ENCODE data around the gene F10. TPM values are rescaled to one million over a fixed set of nuclear protein-coding genes. Genes with fewer than 3 reads are reported as not detected.

The F10 gene
- polyA plus RNA-seq, 1 of the 3 experiments (the other 2 are of a cell fraction), result 12.5 TPM

DNA sequence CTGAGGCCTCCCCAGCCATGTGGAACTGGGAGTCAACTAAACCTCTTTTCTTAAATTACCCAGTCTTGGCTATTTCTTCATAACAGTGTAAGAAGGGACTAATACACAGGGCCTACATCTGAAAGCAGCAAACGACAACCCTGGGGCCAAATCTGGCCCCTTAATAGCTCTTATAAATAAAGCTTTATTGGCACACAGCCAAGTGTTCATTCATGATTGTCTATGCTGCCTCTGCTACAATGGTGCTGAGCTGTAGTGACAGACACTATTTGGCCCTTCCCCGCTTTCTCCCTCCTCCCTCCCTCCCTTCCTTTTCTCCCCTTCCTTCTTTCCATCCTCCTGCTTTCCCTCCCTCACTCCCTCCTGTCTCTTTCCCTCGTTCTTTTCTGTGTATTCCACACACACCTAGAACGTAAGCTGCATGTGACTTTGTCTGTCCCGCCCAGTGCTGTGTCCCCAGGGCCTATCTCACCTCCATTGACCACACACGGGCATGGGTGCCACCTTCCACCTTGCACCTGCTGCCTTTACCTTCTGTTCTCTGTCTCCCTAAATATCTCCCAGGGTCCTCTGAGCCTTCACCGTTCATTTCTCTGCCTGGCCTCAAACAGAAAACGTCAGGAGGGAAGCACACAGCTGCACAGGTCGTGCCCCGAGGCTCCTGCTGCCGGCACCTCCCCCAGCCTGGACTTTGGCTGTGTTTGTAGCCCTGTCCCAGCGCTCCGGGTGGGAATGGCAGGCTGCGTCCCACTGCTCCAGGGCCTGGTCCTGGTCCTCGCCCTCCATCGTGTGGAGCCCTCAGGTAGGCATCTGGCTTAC lies 35.5 kb downstream of the F10 start, which contains the start of gene PROZ:
PROZ (plus strand) TSS at position 720 of the 819 bp plus-strand sequence; CDS start at position 733, 13 bp downstream.
- no peak within 1 kb of the TSS for H3K4me3 ChIP-seq (ENCODE audit: low read depth in 2 of 2, low read length in 1 of 2)
- peak; percentile 13; the same call in 1 of the 2 replicates for TF ChIP-seq NFIC (IDR thresholded peaks at IDR 0.05; ENCODE audit: borderline replicate concordance)
- no peak for TF ChIP-seq TAF1 (IDR thresholded peaks at IDR 0.05; ENCODE audit: borderline replicate concordance, low read depth, low read length)
- TF ChIP-seq YY1 (IDR thresholded peaks at IDR 0.05; ENCODE audit: low read depth), result no peak
- H3K9me2 ChIP-seq, result no peaks in the 10 kb centered on the region
- H3K27ac ChIP-seq (ENCODE audit: low read depth in 2 of 2, low read length in 1 of 2), result no peak within 1 kb of the TSS
- H4K20me1 ChIP-seq (ENCODE audit: insufficient read depth), result no peaks in the 10 kb centered on the region
- H3K9ac ChIP-seq, result no peak within 1 kb of the TSS
- H3K4me1 ChIP-seq (ENCODE audit: control insufficient read depth in 1 of 2, insufficient read depth in 2 of 2, low read depth in 1 of 2, low read length in 1 of 2), result peaks cover 5 to 9% of the 10 kb centered on the region in 2 experiments; a peak in 1 of 4 replicates
- no peaks in the 10 kb centered on the region for H3K9me3 ChIP-seq
- no peak for DNase-seq
- H3F3A ChIP-seq (replicated peaks; ENCODE audit: insufficient read depth), result peaks cover 13% of the 10 kb centered on the region
- H3K79me2 ChIP-seq (ENCODE audit: insufficient read depth), result no peaks in the 10 kb centered on the region
- no peaks in the 10 kb centered on the region for H3K36me3 ChIP-seq (replicated peaks in 1 of 2; ENCODE audit: control insufficient read depth in 1 of 2, insufficient read depth in 2 of 2, low read length in 1 of 2)
- ChIA-PET CTCF (no interaction called here), POLR2A (no interaction called here)
- H3K4me2 ChIP-seq, result no peak within 1 kb of the TSS
- H2AFZ ChIP-seq (ENCODE audit: low read depth), result no peak within 1 kb of the TSS
- H3K27me3 ChIP-seq (ENCODE audit: insufficient read depth), result no peaks in the 10 kb centered on the region
- WGBS (ENCODE audit: low lambda C conversion rate), result 73% methylated on average over 10 of the region's 16 CpGs

DNA sequence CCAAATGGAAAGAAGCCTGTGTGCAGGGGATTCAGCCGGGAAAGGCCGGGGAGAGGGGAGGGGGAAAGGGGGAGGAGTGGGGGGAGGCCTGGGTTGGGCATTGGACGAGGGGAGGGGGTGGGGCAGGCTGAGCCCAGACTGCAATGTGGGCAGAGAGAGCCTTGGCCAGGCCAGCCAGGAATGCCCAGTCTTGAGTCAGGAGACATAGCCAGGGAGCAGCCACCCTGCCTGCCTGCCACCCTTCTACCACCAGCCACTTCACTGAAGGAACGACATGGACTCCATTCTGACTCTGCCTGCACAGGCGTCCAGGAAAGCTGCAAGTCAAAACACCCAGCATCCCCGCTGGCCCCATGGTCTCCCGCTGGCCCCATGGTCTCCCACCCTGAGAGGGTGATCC lies 36.3 kb downstream of the F10 start:
- Histone ChIP-seq H3K4me3 (ENCODE audit: low read depth in 2 of 2, low read length in 1 of 2) (no peak overlapping the region), H3K4me1 (ENCODE audit: control insufficient read depth in 1 of 2, insufficient read depth in 2 of 2, low read depth in 1 of 2, low read length in 1 of 2) (peaks cover 0 to 4% of the 10 kb centered on the region in 2 experiments; a peak in 1 of 4 replicates), H2AFZ (ENCODE audit: low read depth) (no peak overlapping the region), H3K79me2 (ENCODE audit: insufficient read depth) (no peaks in the 10 kb centered on the region), H4K20me1 (ENCODE audit: insufficient read depth) (no peaks in the 10 kb centered on the region), H3K27me3 (ENCODE audit: insufficient read depth) (no peaks in the 10 kb centered on the region), H3K4me2 (no peak overlapping the region), H3K9me3 (no peaks in the 10 kb centered on the region), H3F3A (replicated peaks; ENCODE audit: insufficient read depth) (peaks cover 13% of the 10 kb centered on the region), H3K9ac (no peak overlapping the region), H3K27ac (ENCODE audit: low read depth in 2 of 2, low read length in 1 of 2) (no peak overlapping the region), H3K36me3 (replicated peaks in 1 of 2; ENCODE audit: control insufficient read depth in 1 of 2, insufficient read depth in 2 of 2, low read length in 1 of 2) (no peaks in the 10 kb centered on the region), H3K9me2 (no peaks in the 10 kb centered on the region)
- ChIA-PET POLR2A (no interaction called here), CTCF (no interaction called here)
- TF ChIP-seq SMC3 (IDR thresholded peaks at IDR 0.05; ENCODE audit: low read depth, low read length) (no peak), RXRA (IDR thresholded peaks at IDR 0.05; ENCODE audit: borderline replicate concordance, low read depth) (no peak), FOSL2 (IDR thresholded peaks at IDR 0.05; ENCODE audit: borderline replicate concordance, low read depth) (no peak), GATA2 (CRISPR knock-in tag; IDR thresholded peaks at IDR 0.05) (no peak), YY1 (IDR thresholded peaks at IDR 0.05; ENCODE audit: low read depth) (no peak), RFX5 (IDR thresholded peaks at IDR 0.05; ENCODE audit: low read length) (no peak), RCOR1 (IDR thresholded peaks at IDR 0.05; ENCODE audit: low read length) (no peak), IRF3 (IDR thresholded peaks at IDR 0.05; ENCODE audit: low read depth, low read length) (no peak), ELF1 (IDR thresholded peaks at IDR 0.05) (no peak), MAX (IDR thresholded peaks at IDR 0.05; ENCODE audit: low read depth) (no peak), FOXM1 (IDR thresholded peaks at IDR 0.05; ENCODE audit: low read depth) (no peak), NRF1 (IDR thresholded peaks at IDR 0.05; ENCODE audit: low read depth, low read length) (no peak)
- TF ChIP-seq, protein P1, sequence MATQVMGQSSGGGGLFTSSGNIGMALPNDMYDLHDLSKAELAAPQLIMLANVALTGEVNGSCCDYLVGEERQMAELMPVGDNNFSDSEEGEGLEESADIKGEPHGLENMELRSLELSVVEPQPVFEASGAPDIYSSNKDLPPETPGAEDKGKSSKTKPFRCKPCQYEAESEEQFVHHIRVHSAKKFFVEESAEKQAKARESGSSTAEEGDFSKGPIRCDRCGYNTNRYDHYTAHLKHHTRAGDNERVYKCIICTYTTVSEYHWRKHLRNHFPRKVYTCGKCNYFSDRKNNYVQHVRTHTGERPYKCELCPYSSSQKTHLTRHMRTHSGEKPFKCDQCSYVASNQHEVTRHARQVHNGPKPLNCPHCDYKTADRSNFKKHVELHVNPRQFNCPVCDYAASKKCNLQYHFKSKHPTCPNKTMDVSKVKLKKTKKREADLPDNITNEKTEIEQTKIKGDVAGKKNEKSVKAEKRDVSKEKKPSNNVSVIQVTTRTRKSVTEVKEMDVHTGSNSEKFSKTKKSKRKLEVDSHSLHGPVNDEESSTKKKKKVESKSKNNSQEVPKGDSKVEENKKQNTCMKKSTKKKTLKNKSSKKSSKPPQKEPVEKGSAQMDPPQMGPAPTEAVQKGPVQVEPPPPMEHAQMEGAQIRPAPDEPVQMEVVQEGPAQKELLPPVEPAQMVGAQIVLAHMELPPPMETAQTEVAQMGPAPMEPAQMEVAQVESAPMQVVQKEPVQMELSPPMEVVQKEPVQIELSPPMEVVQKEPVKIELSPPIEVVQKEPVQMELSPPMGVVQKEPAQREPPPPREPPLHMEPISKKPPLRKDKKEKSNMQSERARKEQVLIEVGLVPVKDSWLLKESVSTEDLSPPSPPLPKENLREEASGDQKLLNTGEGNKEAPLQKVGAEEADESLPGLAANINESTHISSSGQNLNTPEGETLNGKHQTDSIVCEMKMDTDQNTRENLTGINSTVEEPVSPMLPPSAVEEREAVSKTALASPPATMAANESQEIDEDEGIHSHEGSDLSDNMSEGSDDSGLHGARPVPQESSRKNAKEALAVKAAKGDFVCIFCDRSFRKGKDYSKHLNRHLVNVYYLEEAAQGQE (IDR thresholded peaks at IDR 0.05; ENCODE audit: low read depth, low read length), result no peak
- 79% methylated on average over 7 of the region's 7 CpGs for WGBS (ENCODE audit: low lambda C conversion rate)
- no peak for DNase-seq
